ENCODE data around the gene PRKD2.

DNA sequence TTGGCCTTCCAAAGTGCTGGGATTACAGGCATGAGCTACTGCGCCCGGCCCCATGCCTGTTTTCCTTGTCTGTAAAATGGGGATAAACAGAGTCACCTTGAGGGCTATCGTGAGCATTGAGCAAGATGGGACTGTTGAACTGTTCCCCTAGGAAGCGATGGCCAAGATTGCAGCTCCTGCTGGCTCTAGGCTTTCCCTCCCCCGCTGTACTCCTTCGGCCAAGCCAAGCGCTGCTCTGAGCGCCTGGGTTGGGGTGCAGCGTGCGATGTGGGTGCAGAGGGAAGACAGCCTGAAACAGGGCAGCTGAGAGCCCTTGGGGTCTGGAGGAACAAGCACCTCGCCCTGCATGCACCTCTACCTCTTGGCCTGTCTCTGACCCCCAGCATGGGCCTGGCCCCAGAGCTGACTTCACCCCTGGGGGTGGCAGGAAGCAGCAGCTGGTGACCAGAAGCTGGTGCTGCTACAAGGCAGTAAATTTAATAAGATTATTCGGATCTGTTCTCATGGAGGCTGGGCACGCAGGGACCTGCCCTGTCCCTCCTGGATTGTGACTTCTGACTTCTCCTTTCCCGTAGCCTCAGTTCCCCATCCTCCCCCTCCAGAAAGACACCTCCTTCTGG is 86.2 kb downstream of the PRKD2 start:
- TF ChIP-seq, protein P1, sequence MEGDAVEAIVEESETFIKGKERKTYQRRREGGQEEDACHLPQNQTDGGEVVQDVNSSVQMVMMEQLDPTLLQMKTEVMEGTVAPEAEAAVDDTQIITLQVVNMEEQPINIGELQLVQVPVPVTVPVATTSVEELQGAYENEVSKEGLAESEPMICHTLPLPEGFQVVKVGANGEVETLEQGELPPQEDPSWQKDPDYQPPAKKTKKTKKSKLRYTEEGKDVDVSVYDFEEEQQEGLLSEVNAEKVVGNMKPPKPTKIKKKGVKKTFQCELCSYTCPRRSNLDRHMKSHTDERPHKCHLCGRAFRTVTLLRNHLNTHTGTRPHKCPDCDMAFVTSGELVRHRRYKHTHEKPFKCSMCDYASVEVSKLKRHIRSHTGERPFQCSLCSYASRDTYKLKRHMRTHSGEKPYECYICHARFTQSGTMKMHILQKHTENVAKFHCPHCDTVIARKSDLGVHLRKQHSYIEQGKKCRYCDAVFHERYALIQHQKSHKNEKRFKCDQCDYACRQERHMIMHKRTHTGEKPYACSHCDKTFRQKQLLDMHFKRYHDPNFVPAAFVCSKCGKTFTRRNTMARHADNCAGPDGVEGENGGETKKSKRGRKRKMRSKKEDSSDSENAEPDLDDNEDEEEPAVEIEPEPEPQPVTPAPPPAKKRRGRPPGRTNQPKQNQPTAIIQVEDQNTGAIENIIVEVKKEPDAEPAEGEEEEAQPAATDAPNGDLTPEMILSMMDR (IDR thresholded peaks at IDR 0.05): no peak
- no peak for TF ChIP-seq POLR2A (IDR thresholded peaks at IDR 0.05)

All from esophagus squamous epithelium (tissue), 4 donors.